K562 (cell line): ENCODE data around the gene AGPAT2. TPM values are rescaled to one million over a fixed set of nuclear protein-coding genes. Genes with fewer than 3 reads are reported as not detected.

Experiments used
- EWSR1 ChIP-seq: fragments of 450-650 bp; IDR thresholded peaks from 2 replicates; pipeline ENCODE4 v1.6.1; 2018; ENCODE audit warnings: borderline replicate concordance, mild to moderate bottlenecking, low read depth, moderate library complexity; ENCODE audit not compliant: partially characterized antibody
- GABPA ChIP-seq: fragments of 200-800 bp; sonication (Bioruptor generic); conservative IDR thresholded peaks from 2 replicates; pipeline ENCODE4 v1.6.1; 2016; ENCODE audit warnings: low read depth, missing genetic modification characterization, missing compliant biosample characterization
- PBX2 ChIP-seq, 2 experiments: IDR thresholded peaks in 1 of 2; conservative IDR thresholded peaks in 1 of 2; 2 replicates each; pipeline ENCODE4 v1.6.1; 2016; ENCODE audit warnings: low read depth in 2 of 2, mild to moderate bottlenecking in 1 of 2, missing compliant biosample characterization in 1 of 2, missing genetic modification characterization in 1 of 2, moderate library complexity in 1 of 2
- REST ChIP-seq, 2 experiments: fragments of 450-650 bp; formaldehyde crosslinking in 1 of 2; IDR thresholded peaks; 2 replicates each; pipeline versions ENCODE4 v1.4.0 to v1.6.1; 2014 to 2020; ENCODE audit warnings: mild to moderate bottlenecking in 2 of 2, borderline replicate concordance in 1 of 2, low read depth in 1 of 2
- ZC3H4 ChIP-seq: sonication (generic); formaldehyde crosslinking; IDR thresholded peaks from 2 replicates; pipeline ENCODE4 v1.9.0; 2021; ENCODE audit warnings: missing genetic modification reagents, borderline replicate concordance
- ZNF316 ChIP-seq: fragments of 450-650 bp; IDR thresholded peaks from 2 replicates; pipeline ENCODE4 v1.6.1; 2016
- polyA plus RNA-seq, 8 experiments: library from polyadenylated mRNA; depleted of rRNA in 4 of 8; stranded (reverse) in 5 of 8; unstranded in 3 of 8; fragments of >200 nt; fragmentation: Nextera tagmentation in 2 of 8; fragmentation: Illumina TruSeq in 1 of 8; extraction: Ambion mirVana in 2 of 8; extraction: Trizol in 1 of 8; gene quantifications; 2 replicates each; pipeline versions ENCODE4 v1.2.1 to v1.2.3, GENCODE V29; 2011 to 2014; ENCODE audit warnings: inconsistent platforms in 1 of 8, missing spikeins in 1 of 8
- total RNA-seq, 7 experiments: library from RNA; depleted of rRNA in 6 of 7; stranded (reverse); fragments of >200 nt in 6 of 7; fragmentation: Illumina TruSeq in 2 of 7; extraction: Trizol in 2 of 7; gene quantifications; 2 replicates each; pipeline versions ENCODE4 v1.2.1 to v1.2.3, GENCODE V29; 2011 to 2021; ENCODE audit warnings: low replicate concordance in 1 of 7
- TF ChIP-seq, protein P1 (sequence below), 2 experiments: fragments of 250-450 bp in 1 of 2; fragments of 450-650 bp in 1 of 2; sonication (Bioruptor Pico) in 1 of 2; IDR thresholded peaks; 2 replicates each; pipeline versions ENCODE4 v1.6.1 to v1.8.0; 2016 to 2021; ENCODE audit warnings: mild to moderate bottlenecking in 2 of 2, moderate library complexity in 2 of 2, missing compliant biosample characterization in 1 of 2, missing genetic modification characterization in 1 of 2
- TF ChIP-seq, protein P2 (sequence below): sonication (generic); formaldehyde crosslinking; IDR thresholded peaks from 2 replicates; pipeline ENCODE4 v1.8.0; 2022; ENCODE audit warnings: mild to moderate bottlenecking, missing genetic modification reagents

Gene AGPAT2
- total and polyA plus RNA-seq, 9 of the 15 experiments (the other 6 are each of a cell fraction or from before 2014, with no cell fraction given) = 0.13 to 54.5 (median 23.9) TPM

GRCh38 chr9:136646827-136647711, 40.2 kb downstream of the AGPAT2 start (continued):
- no peak for TF ChIP-seq REST (IDR thresholded peaks at IDR 0.05; ENCODE audit: borderline replicate concordance)
- no peak for TF ChIP-seq REST (CRISPR knock-in tag; IDR thresholded peaks at IDR 0.05; ENCODE audit: low read depth)
- TF ChIP-seq ZC3H4 (CRISPR knock-in tag) = peak; percentile 66; the same call in 1 of the 2 replicates
- no peak for TF ChIP-seq ZNF316
- TF ChIP-seq EWSR1 = no peak
- TF ChIP-seq GABPA = no peak
- TF ChIP-seq, protein P1, sequence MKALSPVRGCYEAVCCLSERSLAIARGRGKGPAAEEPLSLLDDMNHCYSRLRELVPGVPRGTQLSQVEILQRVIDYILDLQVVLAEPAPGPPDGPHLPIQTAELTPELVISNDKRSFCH (CRISPR knock-in tag; IDR thresholded peaks at IDR 0.05) = no peak
- TF ChIP-seq, protein P1 (tag; IDR thresholded peaks at IDR 0.05) = 0 out of 2 replicates have a peak, but pooled peaks have one; percentile 28
- TF ChIP-seq, protein P2, sequence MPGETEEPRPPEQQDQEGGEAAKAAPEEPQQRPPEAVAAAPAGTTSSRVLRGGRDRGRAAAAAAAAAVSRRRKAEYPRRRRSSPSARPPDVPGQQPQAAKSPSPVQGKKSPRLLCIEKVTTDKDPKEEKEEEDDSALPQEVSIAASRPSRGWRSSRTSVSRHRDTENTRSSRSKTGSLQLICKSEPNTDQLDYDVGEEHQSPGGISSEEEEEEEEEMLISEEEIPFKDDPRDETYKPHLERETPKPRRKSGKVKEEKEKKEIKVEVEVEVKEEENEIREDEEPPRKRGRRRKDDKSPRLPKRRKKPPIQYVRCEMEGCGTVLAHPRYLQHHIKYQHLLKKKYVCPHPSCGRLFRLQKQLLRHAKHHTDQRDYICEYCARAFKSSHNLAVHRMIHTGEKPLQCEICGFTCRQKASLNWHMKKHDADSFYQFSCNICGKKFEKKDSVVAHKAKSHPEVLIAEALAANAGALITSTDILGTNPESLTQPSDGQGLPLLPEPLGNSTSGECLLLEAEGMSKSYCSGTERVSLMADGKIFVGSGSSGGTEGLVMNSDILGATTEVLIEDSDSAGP (CRISPR knock-in tag) = 0 out of 2 replicates have a peak, but pooled peaks have one; percentile 20
- no peak for TF ChIP-seq PBX2 (CRISPR knock-in tag; IDR thresholded peaks at IDR 0.05; ENCODE audit: low read depth)
- no peak for TF ChIP-seq PBX2 (tag; conservative IDR thresholded peaks at IDR 0.05; ENCODE audit: low read depth)
